NCI-H1436 (cell line): ENCODE data around the gene UBA3.

Experiments used
- DNase-seq: peaks from one replicate; lab custom pipeline; 2025; lab: John Stamatoyannopoulos, UW

The UBA3 gene

GRCh38 chr3:69065318-69065964 lies 14.7 kb downstream of the UBA3 start:
- no peak for DNase-seq

GRCh38 chr3:69063636-69064035 lies 16.5 kb downstream of the UBA3 start:
- no peak for DNase-seq

GRCh38 chr3:69059688-69060087 lies 20.5 kb downstream of the UBA3 start:
- no peak for DNase-seq

DNA sequence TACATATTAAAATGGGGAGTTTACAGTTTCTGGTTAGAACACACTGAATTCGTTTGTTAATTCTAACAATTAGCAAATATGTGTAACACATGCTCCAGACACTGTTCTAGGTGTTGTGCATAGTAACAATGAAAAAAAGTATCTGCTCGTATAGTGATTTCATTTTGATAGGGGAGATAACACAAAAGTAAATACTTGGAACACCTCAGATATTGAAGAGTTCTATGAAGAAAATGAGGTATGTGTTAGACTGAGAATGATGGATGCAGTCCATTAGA lies 21.3 kb downstream of the UBA3 start:
- DNase-seq: no peak

DNA sequence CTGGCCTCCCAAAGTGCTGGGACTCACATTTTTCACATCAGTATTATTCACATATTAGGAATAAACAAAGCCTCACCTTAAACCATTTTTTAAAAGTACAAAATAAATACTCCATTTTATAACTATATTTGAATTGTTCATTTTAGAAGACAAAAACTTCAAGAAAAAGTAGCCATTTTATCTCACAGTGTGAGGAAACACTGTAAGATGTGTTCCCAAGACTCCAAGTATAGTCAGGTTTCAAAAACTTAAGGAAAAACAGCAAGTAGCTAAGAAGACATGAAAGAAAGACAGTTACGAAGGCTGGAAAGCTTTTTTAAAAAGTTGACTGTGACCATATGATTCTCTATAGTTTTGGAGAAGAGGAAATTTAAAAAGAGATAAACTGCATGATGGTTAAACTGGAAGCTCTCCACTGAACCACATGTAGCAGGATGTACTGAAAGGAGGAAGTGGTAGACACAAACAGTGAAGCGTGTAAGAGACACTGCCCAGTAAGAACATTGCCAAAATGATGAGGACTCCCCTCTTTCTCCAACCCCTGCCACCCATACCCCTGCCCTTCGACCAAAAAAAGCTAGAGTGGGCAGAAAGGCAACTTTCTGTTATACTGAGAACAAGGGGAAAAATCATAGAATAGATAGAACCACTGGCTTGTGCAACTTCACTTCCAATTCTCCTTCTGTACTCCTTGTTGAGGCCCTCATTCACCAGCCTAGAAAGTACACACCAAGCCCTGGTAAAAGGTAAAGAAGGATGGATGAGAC lies 21.8 kb downstream of the UBA3 start:
- no peak for DNase-seq

DNA sequence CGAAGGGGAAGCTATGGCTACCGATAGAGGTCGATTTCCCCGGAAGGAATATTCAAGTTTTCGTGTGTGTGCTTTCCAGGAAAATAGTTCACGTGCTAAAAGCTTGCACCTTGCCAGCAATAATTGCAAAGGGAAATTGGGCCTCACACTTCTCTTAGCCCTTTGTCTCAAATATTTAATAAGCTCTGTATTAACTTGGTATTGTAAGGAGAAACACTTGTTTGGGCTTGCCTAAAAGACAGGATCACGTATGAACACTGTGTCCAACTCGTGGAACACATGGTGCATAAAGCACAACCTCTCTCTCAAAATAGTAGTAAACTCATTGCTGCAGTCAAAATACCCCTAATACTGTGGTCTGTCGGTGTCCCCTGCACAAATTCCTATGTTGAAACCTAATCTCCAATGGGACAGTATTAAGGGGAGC lies 27.7 kb downstream of the UBA3 start:
- no peak for DNase-seq

- no peak for DNase-seq
Observed at GRCh38 chr3:69051756-69052471, 28.3 kb downstream of the UBA3 start, which contains the start of gene TMF1. TMF1 (minus strand) TSS chr3:69052333; CDS start chr3:69052086, 247 bp downstream.

- DNase-seq: no peak
Observed at GRCh38 chr3:69048990-69049389, 31.2 kb downstream of the UBA3 start.

- no peak for DNase-seq
Observed at GRCh38 chr3:69044608-69045007, 35.6 kb downstream of the UBA3 start.

- DNase-seq: no peak
Observed at GRCh38 chr3:69033470-69033869, 46.7 kb downstream of the UBA3 start.

DNA sequence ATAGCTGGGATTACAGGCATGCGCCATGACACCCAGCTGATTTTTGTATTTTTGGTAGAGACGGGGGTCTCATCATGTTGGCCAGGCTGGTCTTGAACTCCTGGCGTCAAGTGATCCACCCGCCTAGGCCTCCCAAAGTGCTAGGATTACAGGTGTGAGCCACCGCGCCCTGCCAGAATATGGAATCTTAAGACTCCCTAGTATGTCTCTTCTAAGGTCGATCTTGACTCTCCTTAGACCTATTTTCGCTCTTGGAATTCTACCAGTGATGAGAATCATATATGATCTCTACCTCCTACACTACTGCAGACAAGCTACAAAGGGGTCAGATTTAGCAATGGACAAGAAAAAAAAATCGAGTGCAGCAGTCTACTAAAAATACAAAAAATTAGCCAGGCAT lies 47.4 kb downstream of the UBA3 start:
- no peak for DNase-seq

GRCh38 chr3:69032142-69032541 lies 48.0 kb downstream of the UBA3 start:
- DNase-seq: no peak

- no peak for DNase-seq
Observed at GRCh38 chr3:69031635-69032034, 48.5 kb downstream of the UBA3 start.

DNA sequence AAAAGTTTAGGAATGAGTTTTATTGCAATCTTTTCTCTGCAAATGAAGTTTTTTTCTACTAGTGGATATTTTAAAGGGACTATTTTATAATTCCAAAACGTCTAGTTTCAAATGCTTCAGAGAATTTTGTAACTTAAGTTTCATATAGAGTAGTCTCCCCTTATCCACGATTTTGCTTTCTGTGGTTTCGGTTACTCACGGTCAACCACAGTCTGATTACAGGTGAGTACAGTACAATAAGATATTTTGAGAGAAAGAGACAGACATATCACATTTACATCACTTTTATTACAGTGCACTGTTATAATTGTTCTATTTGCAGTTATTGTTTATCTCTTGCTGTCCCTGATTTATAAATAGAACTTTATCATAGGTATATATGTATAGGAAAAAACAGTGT lies 59.3 kb downstream of the UBA3 start:
- no peak for DNase-seq

GRCh38 chr3:69020424-69020823 lies 59.7 kb downstream of the UBA3 start:
- no peak for DNase-seq

GRCh38 chr3:69016901-69017300 lies 63.3 kb downstream of the UBA3 start:
- DNase-seq: no peak

GRCh38 chr3:69016102-69016501 lies 64.1 kb downstream of the UBA3 start:
- DNase-seq: no peak

DNA sequence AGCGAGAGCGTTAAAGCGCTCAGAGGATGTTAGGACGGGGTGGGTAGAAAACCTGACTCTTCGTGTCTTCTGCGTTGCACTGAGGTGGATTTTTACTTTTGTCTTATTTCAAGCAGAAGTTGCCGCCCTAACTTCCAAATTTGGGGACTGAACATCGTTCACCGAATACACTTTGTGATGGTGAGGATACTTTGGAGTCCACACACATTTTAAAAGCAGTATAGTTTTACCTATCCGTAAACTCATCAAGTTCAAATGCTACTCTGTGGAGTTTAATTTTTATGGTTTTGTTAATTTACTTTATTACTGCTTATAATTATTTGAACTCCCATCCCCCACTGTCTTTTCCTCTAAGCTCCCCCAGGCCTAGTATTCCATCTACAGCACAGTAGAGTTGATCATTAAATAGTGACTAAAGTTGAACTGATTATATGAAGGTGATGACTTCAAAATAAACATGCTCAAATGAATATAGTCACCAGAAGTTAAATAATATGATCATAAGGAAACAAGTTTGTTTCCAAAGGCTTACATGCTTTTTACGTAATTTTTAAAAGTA lies 66.1 kb downstream of the UBA3 start:
- no peak for DNase-seq

DNA sequence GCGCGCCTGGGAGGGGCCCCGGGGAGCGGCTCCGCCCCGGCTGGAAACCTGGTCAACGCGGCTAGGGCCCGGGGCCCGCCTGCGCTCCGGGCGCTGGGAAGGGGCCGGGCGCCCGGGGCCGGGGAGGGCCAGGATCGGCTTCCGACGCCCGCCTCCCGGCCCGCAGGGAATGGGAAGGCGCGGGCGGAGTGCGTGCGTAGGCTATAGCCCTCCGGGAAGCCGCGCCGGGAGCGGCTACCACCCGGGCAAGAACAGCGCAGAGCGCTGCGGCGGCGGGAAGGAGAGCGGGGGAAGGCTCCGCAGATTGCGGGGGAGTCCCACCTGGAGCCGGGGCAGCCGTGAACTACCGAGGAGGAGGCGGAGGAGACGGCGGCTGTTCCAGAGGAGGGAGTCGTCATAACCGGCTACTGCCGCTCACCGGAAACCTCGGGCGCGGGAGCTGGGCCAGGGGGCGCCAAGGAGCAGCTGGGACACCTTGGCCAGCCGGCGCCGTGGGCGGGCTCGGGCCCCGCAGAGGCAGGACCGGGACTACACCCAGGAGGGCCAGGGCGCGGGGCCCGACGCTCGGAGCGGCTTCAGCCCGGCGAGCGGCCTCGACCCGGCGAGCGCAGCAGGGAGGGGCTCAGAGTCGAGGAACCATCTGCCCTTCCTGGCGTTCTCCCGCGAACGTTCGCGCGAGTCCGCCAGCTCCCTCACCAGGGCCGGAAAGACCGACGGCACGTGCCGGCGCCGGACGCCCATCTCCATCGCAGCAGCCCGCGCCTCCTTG lies 66.7 kb downstream of the UBA3 start, which contains the start of gene EOGT:
Gene EOGT, minus strand, starts transcription at position 432 of the 769 bp plus-strand sequence. CDS start 3,838 bp downstream, outside the sequence.
- peak; percentile 44 for DNase-seq

GRCh38 chr3:69012800-69013252 lies 67.3 kb downstream of the UBA3 start:
- DNase-seq: no peak

GRCh38 chr3:69012100-69012799 lies 67.9 kb downstream of the UBA3 start:
- no peak for DNase-seq
